HepG2 (cell line): ENCODE data around the gene CCDC57. TPM values are rescaled to one million over a fixed set of nuclear protein-coding genes. Genes with fewer than 3 reads are reported as not detected.

Source experiments
- AFF4 ChIP-seq: sonication (generic); formaldehyde crosslinking; IDR thresholded peaks from 2 replicates; pipeline ENCODE4 v1.4.0; 2020; ENCODE audit warnings: missing genetic modification reagents
- ATM ChIP-seq: fragments of 450-650 bp; IDR thresholded peaks from 2 replicates; pipeline ENCODE4 v1.7.1; 2017; ENCODE audit warnings: mild to moderate bottlenecking, borderline replicate concordance
- CBX2 ChIP-seq, 2 experiments: fragments of 200-600 bp in 1 of 2; sonication (generic); formaldehyde crosslinking in 1 of 2; IDR thresholded peaks; 2 replicates each; pipeline versions ENCODE4 v1.7.0 to v1.8.1; 2018 to 2022; ENCODE audit warnings: low read depth in 2 of 2, low read length in 1 of 2, mild to moderate bottlenecking in 1 of 2, missing genetic modification reagents in 1 of 2
- HNRNPL ChIP-seq: fragments of 200-400 bp; formaldehyde crosslinking; IDR thresholded peaks from 2 replicates; pipeline ENCODE4 v1.6.1; 2017; ENCODE audit warnings: mild to moderate bottlenecking, low read depth, low read length
- MED8 ChIP-seq: sonication (generic); formaldehyde crosslinking; IDR thresholded peaks from 2 replicates; pipeline ENCODE4 v1.8.1; 2023; ENCODE audit warnings: mild to moderate bottlenecking, missing genetic modification reagents; ENCODE audit not compliant: insufficient replicate concordance
- NFYC ChIP-seq: IDR thresholded peaks from 2 replicates; pipeline ENCODE4 v1.6.1; 2016; ENCODE audit warnings: missing genetic modification reagents, missing compliant biosample characterization
- PCBP2 ChIP-seq: fragments of 200-400 bp; formaldehyde crosslinking; optimal IDR thresholded peaks from 2 replicates; pipeline ENCODE3; 2018; ENCODE audit warnings: low read length, low read depth; ENCODE audit not compliant: poor library complexity, severe bottlenecking
- SIN3B ChIP-seq: fragments of 150-350 bp; IDR thresholded peaks from 2 replicates; pipeline ENCODE4 v1.6.1; 2014; ENCODE audit warnings: low read length
- SMAD3 ChIP-seq: sonication (generic); formaldehyde crosslinking; IDR thresholded peaks from 2 replicates; pipeline ENCODE4 v1.4.0; 2020; ENCODE audit warnings: missing genetic modification reagents
- SNAPC5 ChIP-seq: sonication (generic); formaldehyde crosslinking; IDR thresholded peaks from 2 replicates; pipeline ENCODE4 v1.8.1; 2023; ENCODE audit warnings: mild to moderate bottlenecking, missing genetic modification reagents, borderline replicate concordance
- TAF1 ChIP-seq: sonication (generic); formaldehyde crosslinking; IDR thresholded peaks from 2 replicates; pipeline ENCODE4 v1.4.0; 2020; ENCODE audit warnings: missing genetic modification reagents
- TBP ChIP-seq: sonication (generic); formaldehyde crosslinking; IDR thresholded peaks from 2 replicates; pipeline ENCODE4 v1.5.0; 2020; ENCODE audit warnings: missing genetic modification reagents
- THRA ChIP-seq: sonication (generic); formaldehyde crosslinking; IDR thresholded peaks from 2 replicates; pipeline ENCODE4 v1.4.0; 2020; ENCODE audit warnings: missing genetic modification reagents, borderline replicate concordance
- ZBTB46 ChIP-seq: sonication (generic); formaldehyde crosslinking; IDR thresholded peaks from 2 replicates; pipeline ENCODE4 v1.4.0; 2020; ENCODE audit warnings: mild to moderate bottlenecking, missing genetic modification reagents, borderline replicate concordance
- ZNF230 ChIP-seq: sonication (generic); formaldehyde crosslinking; IDR thresholded peaks from 2 replicates; pipeline ENCODE4 v1.4.0; 2020; ENCODE audit warnings: mild to moderate bottlenecking, missing genetic modification reagents
- ZNF709 ChIP-seq: sonication (generic); formaldehyde crosslinking; IDR thresholded peaks from 2 replicates; pipeline ENCODE4 v1.5.0; 2020; ENCODE audit warnings: mild to moderate bottlenecking, missing genetic modification reagents
- ZNF790 ChIP-seq: sonication (generic); formaldehyde crosslinking; IDR thresholded peaks from 2 replicates; pipeline ENCODE4 v1.8.0; 2022; ENCODE audit warnings: missing genetic modification reagents, mild to moderate bottlenecking, borderline replicate concordance
- ZNF879 ChIP-seq: sonication (generic); formaldehyde crosslinking; IDR thresholded peaks from 2 replicates; pipeline ENCODE4 v1.8.1; 2023; ENCODE audit warnings: missing genetic modification reagents
- ZXDC ChIP-seq: sonication (generic); formaldehyde crosslinking; IDR thresholded peaks from 2 replicates; pipeline ENCODE4 v1.5.0; 2020; ENCODE audit warnings: mild to moderate bottlenecking, missing genetic modification reagents
- polyA plus RNA-seq, 8 experiments: library from polyadenylated mRNA; depleted of rRNA in 3 of 8; stranded (reverse) in 7 of 8; unstranded in 1 of 8; fragments of >200 nt; fragmentation: Illumina TruSeq in 4 of 8; extraction: Trizol in 4 of 8; gene quantifications; 2 replicates each; pipeline versions ENCODE4 v1.2.1 to v1.2.3, GENCODE V29; 2011 to 2016; ENCODE audit warnings: low read depth in 4 of 8, missing spikeins in 1 of 8, mixed read lengths in 1 of 8; ENCODE audit not compliant: insufficient read depth in 1 of 8
- total RNA-seq, 5 experiments: library from RNA; depleted of rRNA; stranded (reverse); fragments of >200 nt; fragmentation: Illumina TruSeq; extraction: Trizol; gene quantifications; 2 replicates each; pipeline ENCODE4 v1.2.3, GENCODE V29; 2016; ENCODE audit warnings: low read depth in 1 of 5

CCDC57 gene
- total and polyA plus RNA-seq, 2 of the 13 experiments (the other 11 are each of a cell fraction or from before 2014, with no cell fraction given), result 59.3 to 59.9 TPM

GRCh38 chr17:82065638-82066303, 146.9 kb downstream of the CCDC57 start, which contains the start of gene DUS1L (continued):
- TF ChIP-seq CBX2 (IDR thresholded peaks at IDR 0.05; ENCODE audit: low read depth, low read length) (no peak), CBX2 (CRISPR knock-in tag; IDR thresholded peaks at IDR 0.05; ENCODE audit: low read depth) (peak; percentile 60; the same call in 1 of the 2 replicates), ATM (no peak), TAF1 (peak; percentile 89), ZNF230 (CRISPR knock-in tag) (peak; percentile 71), ZXDC (CRISPR knock-in tag) (peak; percentile 86; the same call in 1 of the 2 replicates), ZNF709 (CRISPR knock-in tag) (peak; percentile 53; the same call in 1 of the 2 replicates), ZBTB46 (CRISPR knock-in tag) (0 out of 2 replicates have a peak, but pooled peaks have one; percentile 83), PCBP2 (no peak), SIN3B (peak; percentile 86), ZNF879 (CRISPR knock-in tag) (peak; percentile 73; the same call in 1 of the 2 replicates), NFYC (CRISPR knock-in tag) (peak; percentile 55; the same call in 1 of the 2 replicates), MED8 (CRISPR knock-in tag) (peak; percentile 91), SMAD3 (CRISPR knock-in tag) (peak; percentile 67; the same call in 1 of the 2 replicates), SNAPC5 (CRISPR knock-in tag) (peak; percentile 54; the same call in 1 of the 2 replicates), AFF4 (CRISPR knock-in tag) (0 out of 2 replicates have a peak, but pooled peaks have one; percentile 1), HNRNPL (0 out of 2 replicates have a peak, but pooled peaks have one; percentile 70), TBP (CRISPR knock-in tag) (no peak), ZNF790 (CRISPR knock-in tag) (peak; percentile 93; the same call in 1 of the 2 replicates), THRA (peak; percentile 87)
